HG02970 (cell line): ENCODE measurements around the gene BARX2.
"Not testable (repeated sequence)": the region's sequence is repeated elsewhere in the genome, so short reads cannot be mapped to it uniquely, and the experiment has no call there.

Experiments used
- ATAC-seq: cut with Tn5 transposase; IDR thresholded peaks from one replicate; pipeline ENCODE4 v1.9.1; 2021; ENCODE audit warnings: mild to moderate bottlenecking, moderate library complexity, moderate number of reproducible peaks; ENCODE audit not compliant: unreplicated experiment, low FRiP score

Gene BARX2, protein sequence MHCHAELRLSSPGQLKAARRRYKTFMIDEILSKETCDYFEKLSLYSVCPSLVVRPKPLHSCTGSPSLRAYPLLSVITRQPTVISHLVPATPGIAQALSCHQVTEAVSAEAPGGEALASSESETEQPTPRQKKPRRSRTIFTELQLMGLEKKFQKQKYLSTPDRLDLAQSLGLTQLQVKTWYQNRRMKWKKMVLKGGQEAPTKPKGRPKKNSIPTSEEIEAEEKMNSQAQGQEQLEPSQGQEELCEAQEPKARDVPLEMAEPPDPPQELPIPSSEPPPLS

DNA sequence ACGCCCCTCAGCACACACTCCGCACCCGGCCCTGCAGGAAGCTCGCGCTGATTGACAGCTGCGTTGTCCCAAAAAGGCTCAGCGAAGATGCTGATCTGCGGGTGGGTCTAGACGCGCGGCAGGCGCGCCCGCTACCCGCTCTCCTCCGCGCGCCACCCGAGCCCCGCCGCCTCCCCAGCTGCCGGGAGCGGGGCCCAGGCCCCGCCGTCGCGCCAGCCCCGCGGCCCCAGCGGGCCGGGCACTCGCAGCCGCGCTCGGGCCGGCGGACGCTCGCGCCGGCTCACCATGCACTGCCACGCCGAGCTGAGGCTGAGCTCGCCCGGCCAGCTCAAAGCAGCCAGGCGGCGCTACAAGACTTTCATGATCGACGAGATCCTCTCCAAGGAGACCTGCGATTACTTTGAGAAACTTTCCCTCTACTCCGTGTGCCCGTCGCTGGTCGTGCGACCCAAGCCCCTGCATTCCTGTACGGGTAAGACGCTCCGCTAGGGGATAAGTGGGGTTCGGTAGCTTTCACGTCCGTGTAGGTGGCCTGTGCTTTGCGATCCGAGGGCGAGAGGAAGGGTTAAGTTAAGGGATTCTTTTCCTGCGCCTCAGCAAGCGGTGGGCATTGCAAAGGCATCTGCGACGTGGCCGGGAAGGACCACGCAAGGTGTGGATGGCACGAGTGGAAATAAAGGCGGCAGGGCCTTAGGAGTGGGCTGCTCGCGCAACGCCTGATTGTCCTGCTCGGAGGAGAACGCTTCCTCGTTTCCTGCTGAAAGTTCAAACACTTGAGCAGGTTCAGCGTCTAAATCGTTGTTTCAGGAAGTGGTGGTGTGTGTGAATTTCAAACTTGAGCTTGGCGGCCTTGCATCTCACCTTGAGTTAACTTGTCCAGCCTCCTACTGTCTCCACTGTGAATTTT, at the start of gene BARX2:
Gene BARX2 (plus strand): TSS at position 98 of the 907 bp plus-strand sequence. CDS start 188 bp downstream, at position 286.
- ATAC-seq: no peak

DNA sequence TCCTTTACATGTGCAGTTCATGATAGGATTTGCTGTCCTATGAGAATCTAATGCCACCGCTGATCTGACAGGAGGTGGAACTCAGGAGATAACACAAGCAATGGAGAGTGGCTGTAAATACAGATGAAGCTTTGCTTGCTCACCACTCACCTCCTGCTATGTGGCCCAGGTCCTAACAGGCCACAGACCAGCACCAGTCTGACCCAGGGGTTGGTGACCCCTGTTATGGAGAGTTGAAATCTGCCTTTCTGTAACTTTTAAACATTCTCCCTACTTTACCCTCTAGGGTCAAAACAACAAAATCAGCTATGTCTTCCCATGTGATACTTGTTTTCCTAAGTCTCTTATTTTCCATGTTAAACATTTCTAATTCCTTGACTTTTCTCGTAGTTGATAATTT, 48.7 kb upstream of the BARX2 start:
- no peak for ATAC-seq

DNA sequence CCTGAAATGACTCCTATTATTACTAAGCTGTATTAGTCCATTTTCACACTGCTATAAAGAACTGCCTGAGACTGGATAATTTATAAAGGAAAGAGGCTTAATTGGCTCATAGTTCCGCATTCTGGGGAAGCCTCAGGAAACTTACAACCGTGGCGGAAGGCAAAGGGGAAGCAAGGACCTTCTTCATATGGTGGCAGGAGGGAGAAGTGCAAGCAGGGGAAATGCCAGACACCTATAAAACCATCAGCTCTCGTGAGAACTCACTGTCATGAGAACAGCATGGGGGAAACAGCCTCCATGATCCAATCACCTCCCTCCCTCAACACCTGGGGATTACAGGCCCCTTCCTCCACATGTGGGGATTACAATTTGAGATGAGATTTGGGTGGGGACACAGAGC, 47.9 kb upstream of the BARX2 start:
- ATAC-seq: not testable (repeated sequence)

DNA sequence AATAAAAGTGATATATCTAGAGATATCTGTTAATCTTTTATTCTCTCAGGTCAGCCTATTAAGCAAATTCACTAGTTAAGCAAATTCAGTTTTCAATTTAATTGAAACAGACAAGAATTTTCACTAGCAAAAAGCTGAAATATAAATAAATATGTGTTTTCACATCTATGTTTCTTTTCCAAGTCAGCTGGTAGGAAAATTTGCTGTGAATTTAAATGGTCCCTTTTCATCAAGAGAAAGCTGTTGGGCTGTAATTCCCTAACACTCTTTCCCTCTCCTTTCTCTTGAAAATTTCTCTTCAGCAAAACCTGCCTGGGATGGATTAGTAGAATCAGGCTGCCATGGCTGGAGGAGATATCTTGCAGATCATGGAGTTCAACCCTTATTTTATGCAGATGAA, 46.9 kb upstream of the BARX2 start:
- ATAC-seq: no peak

DNA sequence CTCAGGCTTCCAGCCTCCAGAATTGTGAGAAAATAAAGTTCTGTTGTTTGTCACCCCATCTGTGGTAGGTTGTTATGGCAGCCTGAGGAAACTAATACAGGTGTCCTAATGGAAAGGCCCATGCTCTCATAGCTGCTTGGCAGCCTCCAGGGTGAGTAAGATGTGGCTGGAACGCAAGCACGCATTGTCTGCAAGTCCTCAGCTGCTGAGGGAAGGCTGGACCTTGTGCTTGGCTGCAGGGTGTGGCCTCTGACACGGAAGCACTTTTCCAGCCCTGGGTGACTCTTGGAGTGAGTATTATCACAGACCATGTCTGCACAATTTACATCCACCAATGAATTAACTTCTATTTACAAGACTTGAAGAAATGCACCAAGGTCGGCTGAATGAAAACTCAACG, 44.4 kb upstream of the BARX2 start:
- no peak for ATAC-seq

DNA sequence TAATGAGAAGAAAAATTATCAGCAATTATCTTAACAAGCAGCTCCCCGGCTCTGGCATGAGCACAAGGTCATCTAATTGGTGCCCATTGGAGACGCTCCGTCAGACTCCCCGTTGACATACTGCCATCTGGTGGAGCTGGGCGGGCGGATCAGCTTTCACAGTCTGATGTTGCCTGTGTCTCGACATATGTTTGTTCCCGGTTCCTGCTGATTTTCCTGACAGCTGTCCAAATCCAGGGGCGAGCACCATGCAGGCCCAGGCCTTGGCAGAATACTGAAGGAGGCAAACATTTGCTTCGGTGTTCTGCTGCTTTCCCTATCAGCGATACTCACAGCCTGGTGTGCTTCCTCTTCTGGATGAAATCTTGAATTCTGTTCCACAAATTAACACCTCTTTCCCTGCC, 43.8 kb upstream of the BARX2 start:
- ATAC-seq: peak; percentile 79

DNA sequence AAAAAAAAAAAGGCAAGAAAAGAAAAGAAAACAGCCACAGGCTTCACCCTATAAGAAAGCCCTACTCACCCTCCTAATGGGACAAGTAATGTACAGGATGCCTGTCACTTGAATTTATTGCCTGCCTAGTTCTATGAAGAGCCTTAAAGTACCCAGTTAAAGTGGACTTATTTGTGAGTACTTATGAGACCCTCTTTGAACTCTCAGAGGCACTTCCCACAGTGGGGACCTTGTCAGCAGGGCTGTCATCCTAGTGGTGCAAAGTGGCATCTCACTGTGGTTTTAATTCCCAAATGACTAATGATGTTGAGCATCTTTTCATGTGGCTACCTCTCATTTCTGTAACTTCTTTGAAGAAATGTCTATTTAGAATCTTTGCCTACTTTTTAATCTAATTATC, 41.8 kb upstream of the BARX2 start:
- ATAC-seq: no peak

DNA sequence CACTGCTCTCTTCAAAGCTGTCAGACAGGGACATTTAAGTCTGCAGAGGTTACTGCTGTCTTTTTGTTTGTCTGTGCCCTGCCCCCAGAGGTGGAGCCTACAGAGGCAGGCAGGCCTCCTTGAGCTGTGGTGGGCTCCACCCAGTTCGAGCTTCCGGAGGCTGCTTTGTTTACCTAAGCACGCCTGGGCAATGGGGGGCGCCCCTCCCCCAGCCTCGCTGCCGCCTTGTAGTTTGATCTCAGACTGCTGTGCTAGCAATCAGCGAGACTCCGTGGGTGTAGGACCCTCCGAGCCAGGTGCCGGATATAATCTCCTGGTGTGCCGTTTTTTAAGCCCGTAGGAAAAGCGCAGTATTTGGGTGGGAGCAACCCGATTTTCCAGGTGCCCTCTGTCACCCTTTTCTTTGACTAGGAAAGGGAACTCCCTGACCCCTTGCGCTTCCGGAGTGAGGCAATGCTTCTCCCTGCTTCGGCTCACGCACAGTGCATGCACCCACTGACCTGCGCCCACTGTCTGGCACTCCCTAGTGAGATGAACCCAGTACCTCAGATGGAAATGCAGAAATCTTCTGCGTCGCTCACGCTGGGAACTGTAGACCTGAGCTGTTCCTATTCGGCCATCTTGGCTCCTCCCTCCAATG, 31.2 kb upstream of the BARX2 start:
- ATAC-seq: not testable (repeated sequence)

DNA sequence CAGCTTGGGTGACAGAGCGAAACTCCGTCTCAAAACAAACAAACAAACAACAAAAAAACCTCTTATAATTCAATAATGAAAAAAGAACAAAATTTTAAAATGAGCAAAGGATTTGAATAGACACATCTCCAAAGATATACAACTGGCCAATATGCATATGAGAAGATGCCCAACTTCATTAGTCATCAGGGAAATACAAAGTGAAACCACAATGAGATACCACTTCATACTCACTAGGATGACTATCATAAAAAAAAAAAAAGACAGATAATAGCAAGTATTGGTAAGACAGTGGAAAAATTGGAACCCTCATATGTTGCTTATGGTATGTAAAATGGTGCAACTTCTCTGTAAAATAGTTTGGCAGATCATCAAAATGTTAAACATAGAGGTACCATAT, 28.7 kb upstream of the BARX2 start:
- ATAC-seq: no peak

DNA sequence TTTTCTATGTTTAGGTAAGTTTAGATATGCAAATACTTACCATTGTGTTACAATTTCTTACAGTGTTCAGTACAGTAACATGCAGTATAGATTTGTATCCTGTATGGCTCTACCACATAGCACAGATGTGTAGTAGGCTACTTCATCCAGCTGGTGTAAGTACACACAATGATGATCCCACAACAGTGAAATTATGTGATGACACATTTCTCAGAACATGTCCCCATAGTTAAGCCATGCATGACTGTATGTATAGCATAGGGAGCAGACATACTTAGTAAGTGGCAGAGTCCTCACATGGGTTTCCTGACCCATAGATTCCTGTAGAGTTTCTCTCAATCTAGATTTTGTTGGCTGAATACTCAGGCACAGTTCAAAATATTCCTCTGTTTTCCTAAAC, 26.8 kb upstream of the BARX2 start:
- no peak for ATAC-seq

DNA sequence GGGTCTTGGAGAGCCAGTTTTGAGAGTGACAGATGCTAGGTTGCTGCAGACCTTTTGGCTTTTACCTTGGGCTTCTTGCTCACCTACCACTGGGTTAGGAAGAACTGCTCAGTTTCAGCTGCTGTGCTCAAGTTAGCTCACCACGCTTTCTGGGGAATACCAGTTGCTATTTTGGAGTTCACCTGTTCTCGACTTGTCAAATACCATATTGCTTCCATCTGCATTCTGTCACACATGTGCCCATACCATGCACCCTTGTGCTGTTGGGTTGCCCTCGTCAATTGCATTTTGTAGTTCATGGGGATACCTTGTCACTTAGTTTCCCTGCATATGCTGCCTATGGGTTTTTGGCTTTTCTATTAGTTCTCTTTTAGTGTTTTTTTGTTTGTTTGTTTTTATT, 23.0 kb upstream of the BARX2 start:
- ATAC-seq: no peak

DNA sequence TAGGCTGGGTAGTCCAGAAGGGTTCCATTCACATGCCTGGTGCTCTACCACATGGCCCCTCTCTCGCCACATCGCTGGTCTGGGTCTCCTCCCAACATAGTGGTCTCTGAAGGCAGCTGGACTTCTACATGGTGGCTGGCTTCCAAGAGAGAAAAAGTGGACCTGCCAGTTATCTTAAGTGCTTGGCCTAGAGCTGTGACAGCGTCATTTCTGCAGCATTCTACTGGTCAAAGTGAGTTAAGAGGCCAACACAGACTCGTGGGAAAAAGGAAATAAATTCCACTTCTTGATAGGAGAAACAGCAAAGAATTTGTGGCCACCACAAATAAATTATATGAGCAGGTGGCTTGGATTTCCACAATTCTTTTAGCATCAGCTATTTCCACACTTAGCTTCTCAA, 21.0 kb upstream of the BARX2 start:
- no peak for ATAC-seq

DNA sequence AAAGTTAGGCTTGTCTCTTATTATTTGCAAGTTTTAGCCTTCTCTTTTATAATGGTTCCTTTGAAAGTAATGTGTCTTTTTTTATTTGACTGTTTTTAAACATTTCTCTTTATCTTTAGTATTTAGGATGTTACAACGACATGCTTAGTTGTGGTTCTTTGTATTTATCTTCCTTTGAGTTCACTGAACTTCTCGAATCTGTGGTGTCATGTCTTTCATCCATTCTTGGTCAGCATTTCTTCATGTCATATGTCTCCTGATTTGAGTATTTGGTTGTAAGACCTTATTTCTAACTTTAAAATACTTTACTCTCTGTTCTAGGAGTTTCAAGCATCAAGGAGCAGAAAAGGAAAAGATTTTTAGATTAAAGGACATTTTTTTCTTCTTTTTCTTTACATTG, 15.9 kb upstream of the BARX2 start:
- no peak for ATAC-seq

DNA sequence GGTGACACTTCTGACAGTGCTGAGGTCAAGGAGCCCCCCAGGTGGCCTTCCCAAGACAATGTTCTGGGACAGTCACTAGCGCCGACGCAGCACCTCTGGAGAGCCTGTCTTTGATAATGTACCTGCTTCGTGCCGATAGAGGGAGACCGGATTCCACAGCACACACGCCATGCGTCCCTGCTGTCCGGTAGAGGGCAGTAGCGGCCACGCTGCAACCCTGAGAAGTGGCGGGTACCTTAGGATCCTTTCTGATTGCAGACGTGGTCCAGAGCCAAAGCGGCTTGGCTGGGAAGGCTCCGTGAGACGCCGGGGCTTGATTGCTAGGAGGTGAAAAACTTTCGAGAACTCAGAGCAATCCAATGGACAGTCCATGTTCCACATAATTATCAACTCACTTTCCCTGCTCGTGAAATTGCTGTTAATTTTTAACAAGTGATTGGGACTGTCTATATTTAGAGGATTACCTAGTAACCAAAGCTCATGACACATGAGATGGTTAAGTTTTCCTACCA, 11.4 kb upstream of the BARX2 start:
- ATAC-seq: peak; percentile 100

DNA sequence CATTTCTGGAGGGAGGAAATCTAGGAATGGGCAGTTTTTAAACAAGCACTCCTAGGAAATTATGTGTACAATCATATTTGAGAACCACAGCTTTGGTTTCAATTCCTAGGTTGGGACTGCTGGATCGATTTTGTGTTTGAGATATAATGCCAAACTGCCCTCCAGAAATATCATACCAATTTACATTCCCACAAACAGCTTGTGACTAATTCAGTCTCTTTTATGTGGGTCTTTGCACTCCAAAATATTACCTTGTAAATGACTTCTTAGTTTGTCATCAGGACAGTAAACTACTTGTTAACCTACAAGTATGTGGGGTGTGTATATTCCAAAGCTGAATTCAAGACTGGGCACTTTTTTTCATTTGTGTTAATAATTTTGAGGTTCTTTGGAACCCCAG, 9.8 kb upstream of the BARX2 start:
- no peak for ATAC-seq

DNA sequence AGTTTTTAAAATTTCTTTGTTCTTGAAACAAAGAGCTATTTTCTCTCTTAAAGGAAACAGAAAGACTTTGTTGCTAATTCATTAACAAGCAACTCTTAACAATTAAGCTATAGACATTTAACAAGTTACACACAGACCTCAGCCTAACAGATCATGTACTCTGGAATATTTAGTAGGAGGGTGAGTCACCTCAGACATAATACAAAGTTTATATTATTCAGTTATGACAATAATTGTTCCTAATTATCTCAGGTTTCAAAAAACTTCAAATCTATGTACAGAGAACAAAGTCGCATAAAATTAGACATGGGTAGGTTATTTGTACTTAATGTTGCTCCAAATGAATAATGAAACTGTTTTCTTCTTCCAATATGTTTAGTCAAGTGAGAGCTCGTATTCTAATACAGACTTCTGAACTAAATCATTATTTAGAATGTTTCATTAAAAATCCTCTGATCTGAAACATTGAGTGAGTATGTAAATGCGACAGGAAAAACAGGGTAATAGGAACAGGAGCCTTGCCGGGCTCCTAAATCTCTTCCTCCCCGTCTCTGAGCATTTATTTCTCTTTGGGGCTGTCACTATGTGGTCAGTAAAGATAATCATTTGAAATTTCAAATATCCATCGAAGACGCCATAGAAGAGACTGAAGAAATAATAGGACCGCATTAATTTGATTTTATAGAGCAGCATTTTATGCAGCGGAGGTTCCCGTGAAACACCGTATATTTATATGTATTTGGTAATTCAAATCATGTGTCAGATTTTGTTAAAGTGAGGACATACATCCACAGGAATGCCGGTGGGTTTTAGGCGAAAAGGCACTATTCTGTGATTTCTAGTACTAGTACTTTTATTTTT, 8.7 kb upstream of the BARX2 start:
- no peak for ATAC-seq

DNA sequence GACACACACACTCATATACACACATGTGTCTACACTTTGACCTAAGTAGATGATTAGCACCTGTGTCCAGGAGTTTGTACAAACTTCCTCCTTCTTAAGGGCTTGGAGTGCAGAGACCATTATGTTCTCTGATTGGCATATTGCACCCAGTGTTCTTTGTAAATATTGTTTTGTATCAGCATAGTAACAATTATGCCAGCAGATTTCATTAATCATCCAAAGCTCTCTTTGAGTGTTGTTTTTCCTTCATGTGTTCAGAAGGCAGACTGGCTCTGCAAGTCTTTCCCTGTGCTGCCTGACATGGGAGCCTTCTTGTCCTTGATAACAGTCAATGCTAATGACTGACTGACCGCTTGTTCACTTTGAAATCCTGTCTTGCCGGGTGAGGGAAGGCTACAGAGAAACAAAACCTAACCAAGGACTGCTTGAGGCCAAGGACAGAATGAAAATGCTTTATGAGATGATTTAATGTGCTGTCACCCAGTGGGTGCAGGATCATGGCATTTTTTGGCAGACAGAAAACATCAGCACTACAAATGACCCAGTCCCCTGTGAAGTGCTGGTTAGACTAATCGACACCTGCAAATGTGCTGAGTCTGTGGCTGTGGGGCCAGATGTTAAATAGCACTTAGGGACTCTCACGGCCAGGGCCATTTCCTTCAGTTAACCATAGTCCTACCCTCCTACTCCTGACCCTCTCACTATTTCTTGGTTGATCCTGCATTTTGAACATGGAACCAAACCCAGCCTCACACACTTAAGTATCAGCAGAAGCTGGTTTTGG, 6.6 kb upstream of the BARX2 start:
- ATAC-seq: no peak

DNA sequence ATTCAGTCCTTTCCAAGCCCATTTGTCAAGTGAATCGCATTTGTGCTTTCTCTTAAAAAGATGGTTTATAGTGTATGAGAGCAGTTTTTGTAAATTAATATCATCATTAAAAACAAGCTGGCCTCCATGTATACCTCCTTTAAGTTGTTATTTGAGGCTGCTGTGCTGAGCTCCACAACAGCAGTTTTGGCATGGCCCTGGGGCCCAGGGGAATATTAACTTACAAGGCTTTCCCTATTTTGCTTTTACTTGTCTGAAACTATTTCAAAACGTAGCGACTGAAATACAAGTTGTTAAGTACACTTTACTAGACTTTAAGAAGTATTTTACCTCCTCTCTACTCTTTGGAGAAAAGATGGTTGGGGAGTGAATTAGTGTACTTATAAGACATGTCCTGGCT, 4.9 kb upstream of the BARX2 start:
- ATAC-seq: no peak
